Upper lobe of right lung (tissue), 1 donor: Measurements from ENCODE around the gene CAMK4. TPM values are rescaled to one million over a fixed set of nuclear protein-coding genes. Genes with fewer than 3 reads are reported as not detected.

Experiments used
- ATAC-seq: fragments of 200-7000 bp; cut with Tn5 transposase; one replicate; pipeline ENCODE4 v1.9.1; 2020; ENCODE audit warnings: mild to moderate bottlenecking, moderate library complexity
- DNase-seq: peaks from one replicate; pipeline ENCODE4 v3.0.0-alpha.2; 2020
- H3K27ac ChIP-seq: fragments of 200-600 bp; one replicate; pipeline ENCODE4 v1.8.0; 2022
- H3K27me3 ChIP-seq: fragments of 200-600 bp; one replicate; pipeline ENCODE4 v1.8.0; 2022; ENCODE audit warnings: mild to moderate bottlenecking
- H3K36me3 ChIP-seq: fragments of 200-600 bp; one replicate; pipeline ENCODE4 v1.8.0; 2022
- H3K4me1 ChIP-seq: fragments of 200-600 bp; one replicate; pipeline ENCODE4 v1.8.0; 2022
- H3K4me3 ChIP-seq: fragments of 200-600 bp; one replicate; pipeline ENCODE4 v1.8.0; 2022; ENCODE audit warnings: mild to moderate bottlenecking
- H3K9me3 ChIP-seq: fragments of 200-600 bp; one replicate; pipeline ENCODE4 v1.8.0; 2022
- CTCF ChIP-seq: fragments of 200-600 bp; IDR thresholded peaks from one replicate; pipeline ENCODE4 v1.8.0; 2022; ENCODE audit warnings: antibody characterized with exemption
- intact Hi-C: fragments of 100-400 bp; cut with DNase I; formaldehyde crosslinking; loops from one replicate; pipeline ENCODE4 v1.11.0; 2022
- total RNA-seq: library from RNA; stranded (reverse); fragmentation: NEBNext Ultra II Directional; extraction: Animal tissue kit (Norgen Biotek cat#: 25700); gene quantifications from one replicate; pipeline ENCODE4 v1.2.1, GENCODE V29; 2021
- donor health status: DM: no; HTN: yes; CAD: no; lungs with severe emphysema.

CAMK4 gene
- total RNA-seq, 1 donor from 2014 or later = 3.8 TPM

- no peak for TF ChIP-seq CTCF
- ATAC-seq (no peak), DNase-seq (no peak)
- Histone ChIP-seq H3K27ac (no peak overlapping the region), H3K4me3 (no peak overlapping the region), H3K27me3 (no peaks in the 10 kb centered on the region), H3K36me3 (no peaks in the 10 kb centered on the region), H3K9me3 (no peaks in the 10 kb centered on the region), H3K4me1 (no peaks in the 10 kb centered on the region)
- intact Hi-C loops = no loop called here
Observed at GRCh38 chr5:111259636-111260035, 35.5 kb downstream of the CAMK4 start.

GRCh38 chr5:111261610-111262009, 37.4 kb downstream of the CAMK4 start:
- Histone ChIP-seq H3K9me3 (no peaks in the 10 kb centered on the region), H3K27ac (no peak overlapping the region), H3K27me3 (no peaks in the 10 kb centered on the region), H3K4me1 (no peaks in the 10 kb centered on the region), H3K36me3 (no peaks in the 10 kb centered on the region), H3K4me3 (no peak overlapping the region)
- TF ChIP-seq CTCF = no peak
- ATAC-seq (no peak), DNase-seq (no peak)
- intact Hi-C loops = no loop called here

GRCh38 chr5:111262153-111262552, 38.0 kb downstream of the CAMK4 start:
- Histone ChIP-seq H3K4me1 (no peaks in the 10 kb centered on the region), H3K27ac (no peak overlapping the region), H3K36me3 (no peaks in the 10 kb centered on the region), H3K4me3 (no peak overlapping the region), H3K9me3 (no peaks in the 10 kb centered on the region), H3K27me3 (no peaks in the 10 kb centered on the region)
- intact Hi-C loops = no loop called here
- ATAC-seq = no peak
- TF ChIP-seq CTCF = no peak
- DNase-seq = no peak

GRCh38 chr5:111262815-111263214, 38.6 kb downstream of the CAMK4 start:
- Histone ChIP-seq H3K9me3 (no peaks in the 10 kb centered on the region), H3K4me3 (no peak overlapping the region), H3K36me3 (no peaks in the 10 kb centered on the region), H3K27me3 (no peaks in the 10 kb centered on the region), H3K27ac (no peak overlapping the region), H3K4me1 (no peaks in the 10 kb centered on the region)
- ATAC-seq (no peak), DNase-seq (no peak)
- intact Hi-C loops = no loop called here
- TF ChIP-seq CTCF = no peak

- intact Hi-C loops = no loop called here
- no peaks in the 10 kb centered on the region for H3K36me3 ChIP-seq
- H3K4me1 ChIP-seq = no peaks in the 10 kb centered on the region
- H3K27me3 ChIP-seq = no peaks in the 10 kb centered on the region
- H3K4me3 ChIP-seq = no peak overlapping the region
- DNase-seq (no peak), ATAC-seq (no peak)
- no peaks in the 10 kb centered on the region for H3K9me3 ChIP-seq
- no peak overlapping the region for H3K27ac ChIP-seq
- TF ChIP-seq CTCF = no peak
Observed at GRCh38 chr5:111266491-111266890, 42.3 kb downstream of the CAMK4 start.

- Histone ChIP-seq H3K4me3 (no peak overlapping the region), H3K27ac (no peak overlapping the region), H3K4me1 (no peaks in the 10 kb centered on the region), H3K36me3 (no peaks in the 10 kb centered on the region), H3K9me3 (no peaks in the 10 kb centered on the region), H3K27me3 (no peaks in the 10 kb centered on the region)
- ATAC-seq (no peak), DNase-seq (no peak)
- no peak for TF ChIP-seq CTCF
- intact Hi-C loops = no loop called here
Observed at GRCh38 chr5:111268300-111268699, 44.1 kb downstream of the CAMK4 start.
